H1 (cell line): ENCODE results near the gene NAP1L1. TPM values are rescaled to one million over a fixed set of nuclear protein-coding genes. Genes with fewer than 3 reads are reported as not detected.

ENCODE experiments used
- CTCF ChIA-PET: fragments of 300-600 bp; sonication (Branson Sonifier 250); formaldehyde crosslinking; loops from one replicate; lab custom pipeline; 2021; ENCODE audit not compliant: partially characterized antibody; lab: Charles Lee
- POLR2A ChIA-PET: fragments of 300-600 bp; sonication (Branson Sonifier 250); formaldehyde crosslinking; loops from one replicate; lab custom pipeline; 2021; ENCODE audit warnings: inconsistent platforms; ENCODE audit not compliant: partially characterized antibody; lab: Charles Lee
- DNase-seq, 2 experiments: peaks; one replicate each; pipeline versions ENCODE4 v3.0.0 to v3.0.0-alpha.2; 2010 to 2022; ENCODE audit warnings: low spot score in 2 of 2, low read depth in 1 of 2, mixed read lengths in 1 of 2
- FAIRE-seq: peaks from 2 replicates; lab custom pipeline; 2011; peaks lifted over from hg19 to GRCh38; lab: Jason Lieb, UNC
- H2AFZ ChIP-seq: 2 replicates; pipeline ENCODE4 v1.8.1; 2012; ENCODE audit warnings: low read length, inconsistent platforms
- H2AK5ac ChIP-seq: 2 replicates; pipeline ENCODE4 v1.6.1; 2013; ENCODE audit warnings: low read depth, low read length
- H2BK120ac ChIP-seq: replicated peaks from 2 replicates; pipeline ENCODE3; 2013; ENCODE audit warnings: low read depth, low read length, inconsistent platforms
- H2BK12ac ChIP-seq: 2 replicates; pipeline ENCODE4 v1.6.1; 2013; ENCODE audit warnings: low read depth, low read length
- H2BK15ac ChIP-seq: 2 replicates; pipeline ENCODE4 v1.6.1; 2013; ENCODE audit warnings: low read length
- H2BK20ac ChIP-seq: 2 replicates; pipeline ENCODE4 v1.6.1; 2013; ENCODE audit warnings: low read length
- H2BK5ac ChIP-seq: 2 replicates; pipeline ENCODE4 v1.6.1; 2013; ENCODE audit warnings: low read depth, low read length
- H3K14ac ChIP-seq: 2 replicates; pipeline ENCODE4 v1.6.1; 2013; ENCODE audit warnings: inconsistent platforms; ENCODE audit not compliant: insufficient read length
- H3K18ac ChIP-seq: 2 replicates; pipeline ENCODE4 v1.6.1; 2013; ENCODE audit warnings: low read length; ENCODE audit errors: extremely low read depth
- H3K23ac ChIP-seq: 2 replicates; pipeline ENCODE4 v1.6.1; 2013; ENCODE audit warnings: inconsistent platforms; ENCODE audit not compliant: insufficient read length
- H3K23me2 ChIP-seq: 2 replicates; pipeline ENCODE4 v1.6.1; 2013; ENCODE audit warnings: low read depth, low read length
- H3K27ac ChIP-seq: 2 replicates; pipeline ENCODE4 v1.6.1; 2011; ENCODE audit warnings: low read depth, low read length, inconsistent platforms
- H3K27me3 ChIP-seq, 4 experiments: replicated peaks in 1 of 4; 1 replicate in 1 of 4; 2 replicates in 3 of 4; pipeline versions ENCODE4 v1.6.1 to v1.8.1; 2011 to 2013; ENCODE audit warnings: low read length in 3 of 4, mild to moderate bottlenecking in 3 of 4, inconsistent platforms in 2 of 4, mixed read lengths in 2 of 4, moderate library complexity in 1 of 4; ENCODE audit not compliant: control insufficient read depth in 3 of 4, insufficient read depth in 3 of 4; ENCODE audit errors: extremely low read depth in 1 of 4
- H3K36me3 ChIP-seq, 4 experiments: 2 replicates each; pipeline versions ENCODE4 v1.6.1 to v1.8.1; 2011 to 2013; ENCODE audit warnings: mild to moderate bottlenecking in 4 of 4, low read length in 3 of 4, moderate library complexity in 2 of 4, control low read depth in 1 of 4, inconsistent platforms in 1 of 4; ENCODE audit not compliant: insufficient read depth in 4 of 4, control insufficient read depth in 2 of 4
- H3K4ac ChIP-seq: replicated peaks from 2 replicates; pipeline ENCODE3; 2013; ENCODE audit warnings: low read length, low read depth, mixed read lengths, inconsistent platforms; ENCODE audit not compliant: insufficient read length
- H3K4me1 ChIP-seq, 4 experiments: replicated peaks in 1 of 4; 1 replicate in 1 of 4; 2 replicates in 3 of 4; pipeline versions ENCODE4 v1.6.1 to v1.8.1; 2011 to 2013; ENCODE audit warnings: low read length in 3 of 4, inconsistent platforms in 2 of 4, mixed read lengths in 1 of 4; ENCODE audit not compliant: insufficient read depth in 4 of 4, control insufficient read depth in 3 of 4
- H3K4me2 ChIP-seq, 2 experiments: 2 replicates each; pipeline versions ENCODE4 v1.6.1 to v1.8.1; 2011 to 2013; ENCODE audit warnings: low read depth in 2 of 2, low read length in 2 of 2, control low read depth in 1 of 2, inconsistent platforms in 1 of 2, mild to moderate bottlenecking in 1 of 2; ENCODE audit not compliant: insufficient read depth in 1 of 2
- H3K4me3 ChIP-seq, 4 experiments: fragments of 200-600, 300-600 bp in 1 of 4; sonication (generic), shearing (Covaris generic), sonication (Bioruptor Twin) in 1 of 4; 2 replicates each; pipeline versions ENCODE4 v1.5.1 to v1.8.1; 2011 to 2016; ENCODE audit warnings: low read length in 4 of 4, low read depth in 3 of 4, control low read depth in 2 of 4, inconsistent platforms in 2 of 4, mild to moderate bottlenecking in 2 of 4, mixed read lengths in 1 of 4, moderate library complexity in 1 of 4; ENCODE audit not compliant: insufficient read depth in 2 of 4; ENCODE audit errors: extremely low read depth in 1 of 4
- H3K56ac ChIP-seq: replicated peaks from 2 replicates; pipeline ENCODE3; 2013; ENCODE audit warnings: low read depth, mild to moderate bottlenecking, mixed read lengths, low read length, inconsistent platforms; ENCODE audit not compliant: insufficient read length
- H3K79me1 ChIP-seq: 2 replicates; pipeline ENCODE4 v1.6.1; 2013; ENCODE audit warnings: low read depth, low read length, control low read depth
- H3K79me2 ChIP-seq, 2 experiments: 2 replicates each; pipeline versions ENCODE4 v1.6.1 to v1.8.1; 2012 to 2013; ENCODE audit warnings: low read length in 2 of 2, mild to moderate bottlenecking in 2 of 2, inconsistent platforms in 1 of 2; ENCODE audit not compliant: insufficient read depth in 2 of 2, control insufficient read depth in 1 of 2
- H3K9ac ChIP-seq, 4 experiments: replicated peaks in 1 of 4; 1 replicate in 1 of 4; 2 replicates in 3 of 4; pipeline versions ENCODE4 v1.6.1 to v1.8.1; 2011 to 2013; ENCODE audit warnings: low read depth in 3 of 4, low read length in 3 of 4, control low read depth in 2 of 4, mild to moderate bottlenecking in 2 of 4, moderate library complexity in 2 of 4, inconsistent platforms in 1 of 4; ENCODE audit errors: extremely low read depth in 1 of 4
- H3K9me3 ChIP-seq, 2 experiments: 2 replicates each; pipeline versions ENCODE4 v1.6.1 to v1.8.1; 2012 to 2013; ENCODE audit warnings: mild to moderate bottlenecking in 2 of 2, moderate library complexity in 2 of 2, control low read depth in 1 of 2, inconsistent platforms in 1 of 2, low read depth in 1 of 2, low read length in 1 of 2, mixed read lengths in 1 of 2; ENCODE audit not compliant: insufficient read depth in 2 of 2
- H4K20me1 ChIP-seq, 2 experiments: replicated peaks in 1 of 2; 2 replicates each; pipeline versions ENCODE3 to v1.8.1; 2011 to 2013; ENCODE audit warnings: inconsistent platforms in 2 of 2, low read length in 2 of 2, mild to moderate bottlenecking in 1 of 2; ENCODE audit not compliant: insufficient read depth in 2 of 2, control insufficient read depth in 1 of 2
- H4K5ac ChIP-seq: 2 replicates; pipeline ENCODE4 v1.6.1; 2013; ENCODE audit warnings: low read length, low read depth, mixed read lengths, inconsistent platforms; ENCODE audit not compliant: insufficient read length
- H4K8ac ChIP-seq: 2 replicates; pipeline ENCODE4 v1.8.0; 2013; ENCODE audit warnings: mild to moderate bottlenecking, moderate library complexity, low read length, inconsistent platforms; ENCODE audit not compliant: insufficient read depth; ENCODE audit errors: extremely low read depth
- H4K91ac ChIP-seq: replicated peaks from 2 replicates; pipeline ENCODE3; 2013; ENCODE audit warnings: low read length, mixed read lengths, inconsistent platforms; ENCODE audit not compliant: insufficient read length
- CHD1 ChIP-seq: IDR thresholded peaks from 2 replicates; pipeline ENCODE4 v1.6.1; 2012; ENCODE audit warnings: low read depth, low read length, improper control_type of control experiment
- NANOG ChIP-seq: IDR thresholded peaks from 2 replicates; pipeline ENCODE4 v1.6.1; 2011; ENCODE audit warnings: low read length, low read depth, mild to moderate bottlenecking, inconsistent platforms; ENCODE audit not compliant: insufficient read depth, poor library complexity, severe bottlenecking
- RAD21 ChIP-seq, 2 experiments: IDR thresholded peaks in 1 of 2; conservative IDR thresholded peaks in 1 of 2; 2 replicates each; pipeline ENCODE4 v1.6.1; 2011; ENCODE audit warnings: low read depth in 2 of 2, low read length in 2 of 2, improper control_type of control experiment in 1 of 2, inconsistent platforms in 1 of 2, mild to moderate bottlenecking in 1 of 2, moderate library complexity in 1 of 2
- SRF ChIP-seq: IDR thresholded peaks from 2 replicates; pipeline ENCODE4 v1.6.1; 2011; ENCODE audit warnings: mild to moderate bottlenecking, low read depth, low read length, moderate library complexity
- TAF7 ChIP-seq: optimal IDR thresholded peaks from 2 replicates; pipeline ENCODE3; 2011; ENCODE audit warnings: low read depth, mild to moderate bottlenecking, inconsistent platforms, low read length, moderate library complexity, borderline replicate concordance
- WGBS, 2 experiments: shearing (Covaris generic) in 1 of 2; methylation state at CpG; one replicate each; pipeline versions ENCODE4 v1.1.6 to v1.1.7; 2013 to 2015; ENCODE audit warnings: low lambda C conversion rate in 2 of 2, mixed read lengths in 2 of 2, inconsistent platforms in 1 of 2, low coverage in 1 of 2, missing lambda C conversion rate in 1 of 2; ENCODE audit not compliant: insufficient replicate concordance in 2 of 2, insufficient coverage in 1 of 2, insufficient read length in 1 of 2; ENCODE audit errors: extremely low coverage in 1 of 2, missing lambda C conversion rate in 1 of 2; 5-methylcytosine and 5-hydroxymethylcytosine counted together
- polyA plus RNA-seq, 7 experiments: library from polyadenylated mRNA; depleted of rRNA in 3 of 7; stranded (reverse) in 5 of 7; unstranded in 2 of 7; fragments of >200 nt in 5 of 7; fragments of 200-250 nt in 2 of 7; gene quantifications; 1 replicate in 5 of 7; 2 replicates in 1 of 7; 4 replicates in 1 of 7; pipeline versions ENCODE4 v1.2.1 to v1.2.3, GENCODE V29; 2011 to 2013; ENCODE audit warnings: missing spikeins in 2 of 7, mixed read lengths in 2 of 7
- total RNA-seq: library from RNA; stranded (reverse); fragmentation: NEBNext Ultra II Directional; extraction: Animal tissue kit (Norgen Biotek cat#: 25700); gene quantifications from 2 replicates; pipeline ENCODE4 v1.2.1, GENCODE V29; 2021
- TF ChIP-seq, protein P1 (sequence below): IDR thresholded peaks from 2 replicates; pipeline ENCODE4 v1.6.1; 2011; ENCODE audit warnings: low read length, improper control_type of control experiment
- TF ChIP-seq, protein P2 (sequence below): IDR thresholded peaks from 2 replicates; pipeline ENCODE4 v1.6.1; 2012; ENCODE audit warnings: low read length, inconsistent platforms

Gene NAP1L1
- total and polyA plus RNA-seq, 2 of the 8 experiments (the other 6 are each of a cell fraction or from before 2014, with no cell fraction given): 202 to 1,159 TPM

- TF ChIP-seq RAD21 (IDR thresholded peaks at IDR 0.05 in 1 of 2, conservative IDR thresholded peaks at IDR 0.05 in 1 of 2; ENCODE audit: low read depth in 2 of 2, low read length in 2 of 2) (no peak), TAF7 (no peak), SRF (no peak), CHD1 (no peak), NANOG (no peak)
- TF ChIP-seq, protein P1, sequence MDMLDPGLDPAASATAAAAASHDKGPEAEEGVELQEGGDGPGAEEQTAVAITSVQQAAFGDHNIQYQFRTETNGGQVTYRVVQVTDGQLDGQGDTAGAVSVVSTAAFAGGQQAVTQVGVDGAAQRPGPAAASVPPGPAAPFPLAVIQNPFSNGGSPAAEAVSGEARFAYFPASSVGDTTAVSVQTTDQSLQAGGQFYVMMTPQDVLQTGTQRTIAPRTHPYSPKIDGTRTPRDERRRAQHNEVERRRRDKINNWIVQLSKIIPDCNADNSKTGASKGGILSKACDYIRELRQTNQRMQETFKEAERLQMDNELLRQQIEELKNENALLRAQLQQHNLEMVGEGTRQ: no peak
- TF ChIP-seq, protein P2, sequence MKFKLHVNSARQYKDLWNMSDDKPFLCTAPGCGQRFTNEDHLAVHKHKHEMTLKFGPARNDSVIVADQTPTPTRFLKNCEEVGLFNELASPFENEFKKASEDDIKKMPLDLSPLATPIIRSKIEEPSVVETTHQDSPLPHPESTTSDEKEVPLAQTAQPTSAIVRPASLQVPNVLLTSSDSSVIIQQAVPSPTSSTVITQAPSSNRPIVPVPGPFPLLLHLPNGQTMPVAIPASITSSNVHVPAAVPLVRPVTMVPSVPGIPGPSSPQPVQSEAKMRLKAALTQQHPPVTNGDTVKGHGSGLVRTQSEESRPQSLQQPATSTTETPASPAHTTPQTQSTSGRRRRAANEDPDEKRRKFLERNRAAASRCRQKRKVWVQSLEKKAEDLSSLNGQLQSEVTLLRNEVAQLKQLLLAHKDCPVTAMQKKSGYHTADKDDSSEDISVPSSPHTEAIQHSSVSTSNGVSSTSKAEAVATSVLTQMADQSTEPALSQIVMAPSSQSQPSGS: no peak
- Histone ChIP-seq H2BK12ac (no peak overlapping the region), H2AFZ (no peak overlapping the region), H3K4me1 (peaks cover 2 to 9% (median 3%) of the 10 kb centered on the region in 4 experiments; a peak in 4 of 7 replicates), H3K18ac (no peak overlapping the region), H4K91ac (no peak overlapping the region), H2BK20ac (no peak overlapping the region), H3K9me3 (no peaks in the 10 kb centered on the region), H3K23ac (no peak overlapping the region), H4K5ac (no peak overlapping the region), H3K23me2 (no peaks in the 10 kb centered on the region), H2BK120ac (no peak overlapping the region), H3K4me2 (no peak overlapping the region), H3K36me3 (no peaks in the 10 kb centered on the region), H3K79me2 (no peaks in the 10 kb centered on the region), H3K27me3 (no peaks in the 10 kb centered on the region), H3K9ac (no peak overlapping the region), H3K27ac (no peak overlapping the region), H4K8ac (no peak overlapping the region; the same call in 1 of the 2 replicates), H4K20me1 (no peaks in the 10 kb centered on the region), H2BK15ac (no peak overlapping the region), H2AK5ac (no peak overlapping the region), H3K4me3 (no peak overlapping the region), H3K79me1 (no peaks in the 10 kb centered on the region; the same call in 1 of the 2 replicates), H3K56ac (no peak overlapping the region), H2BK5ac (no peak overlapping the region), H3K14ac (no peak overlapping the region), H3K4ac (no peak overlapping the region)
- DNase-seq (no peak), FAIRE-seq (no peak)
- CTCF ChIA-PET: interaction anchor here (0.5 to 1.5 kb wide), 6 partner anchors 9 to 488 kb away, joined by 3 to 4 read pairs (median 3); no protein-coding TSS in a partner anchor
- 90% methylated on average over 4 of the region's 4 CpGs; no CpG with 5 or more reads in 1 of the 2 experiments for WGBS, 2 experiments
- POLR2A ChIA-PET: interaction anchor here (2.4 kb wide), 1 partner anchor 18 kb away, joined by 10 read pairs; the partner anchor contains the start of gene PHLDA1
These were observed 70.9 kb downstream of the NAP1L1 start for GRCh38 chr12:76013603-76014002.
